Measurements from ENCODE around the gene SH3TC1. TPM values are rescaled to one million over a fixed set of nuclear protein-coding genes. Genes with fewer than 3 reads are reported as not detected.

Gene SH3TC1
- total and polyA plus RNA-seq, 10 of the 15 experiments (the other 5 are each of a cell fraction or from before 2014, with no cell fraction given), result 0.19 to 47.0 (median 18.4) TPM

GRCh38 chr4:8282742-8283141, 83.7 kb downstream of the SH3TC1 start (continued):
- TF ChIP-seq, protein P1, sequence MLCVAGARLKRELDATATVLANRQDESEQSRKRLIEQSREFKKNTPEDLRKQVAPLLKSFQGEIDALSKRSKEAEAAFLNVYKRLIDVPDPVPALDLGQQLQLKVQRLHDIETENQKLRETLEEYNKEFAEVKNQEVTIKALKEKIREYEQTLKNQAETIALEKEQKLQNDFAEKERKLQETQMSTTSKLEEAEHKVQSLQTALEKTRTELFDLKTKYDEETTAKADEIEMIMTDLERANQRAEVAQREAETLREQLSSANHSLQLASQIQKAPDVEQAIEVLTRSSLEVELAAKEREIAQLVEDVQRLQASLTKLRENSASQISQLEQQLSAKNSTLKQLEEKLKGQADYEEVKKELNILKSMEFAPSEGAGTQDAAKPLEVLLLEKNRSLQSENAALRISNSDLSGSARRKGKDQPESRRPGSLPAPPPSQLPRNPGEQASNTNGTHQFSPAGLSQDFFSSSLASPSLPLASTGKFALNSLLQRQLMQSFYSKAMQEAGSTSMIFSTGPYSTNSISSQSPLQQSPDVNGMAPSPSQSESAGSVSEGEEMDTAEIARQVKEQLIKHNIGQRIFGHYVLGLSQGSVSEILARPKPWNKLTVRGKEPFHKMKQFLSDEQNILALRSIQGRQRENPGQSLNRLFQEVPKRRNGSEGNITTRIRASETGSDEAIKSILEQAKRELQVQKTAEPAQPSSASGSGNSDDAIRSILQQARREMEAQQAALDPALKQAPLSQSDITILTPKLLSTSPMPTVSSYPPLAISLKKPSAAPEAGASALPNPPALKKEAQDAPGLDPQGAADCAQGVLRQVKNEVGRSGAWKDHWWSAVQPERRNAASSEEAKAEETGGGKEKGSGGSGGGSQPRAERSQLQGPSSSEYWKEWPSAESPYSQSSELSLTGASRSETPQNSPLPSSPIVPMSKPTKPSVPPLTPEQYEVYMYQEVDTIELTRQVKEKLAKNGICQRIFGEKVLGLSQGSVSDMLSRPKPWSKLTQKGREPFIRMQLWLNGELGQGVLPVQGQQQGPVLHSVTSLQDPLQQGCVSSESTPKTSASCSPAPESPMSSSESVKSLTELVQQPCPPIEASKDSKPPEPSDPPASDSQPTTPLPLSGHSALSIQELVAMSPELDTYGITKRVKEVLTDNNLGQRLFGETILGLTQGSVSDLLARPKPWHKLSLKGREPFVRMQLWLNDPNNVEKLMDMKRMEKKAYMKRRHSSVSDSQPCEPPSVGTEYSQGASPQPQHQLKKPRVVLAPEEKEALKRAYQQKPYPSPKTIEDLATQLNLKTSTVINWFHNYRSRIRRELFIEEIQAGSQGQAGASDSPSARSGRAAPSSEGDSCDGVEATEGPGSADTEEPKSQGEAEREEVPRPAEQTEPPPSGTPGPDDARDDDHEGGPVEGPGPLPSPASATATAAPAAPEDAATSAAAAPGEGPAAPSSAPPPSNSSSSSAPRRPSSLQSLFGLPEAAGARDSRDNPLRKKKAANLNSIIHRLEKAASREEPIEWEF (IDR thresholded peaks at IDR 0.05; ENCODE audit: insufficient replicate concordance, low read depth, low read length), result no peak
- no peak for TF ChIP-seq SP1 (IDR thresholded peaks at IDR 0.05; ENCODE audit: low read depth, low read length)
- TF ChIP-seq NBN (IDR thresholded peaks at IDR 0.05), result no peak
- TF ChIP-seq, protein P2, sequence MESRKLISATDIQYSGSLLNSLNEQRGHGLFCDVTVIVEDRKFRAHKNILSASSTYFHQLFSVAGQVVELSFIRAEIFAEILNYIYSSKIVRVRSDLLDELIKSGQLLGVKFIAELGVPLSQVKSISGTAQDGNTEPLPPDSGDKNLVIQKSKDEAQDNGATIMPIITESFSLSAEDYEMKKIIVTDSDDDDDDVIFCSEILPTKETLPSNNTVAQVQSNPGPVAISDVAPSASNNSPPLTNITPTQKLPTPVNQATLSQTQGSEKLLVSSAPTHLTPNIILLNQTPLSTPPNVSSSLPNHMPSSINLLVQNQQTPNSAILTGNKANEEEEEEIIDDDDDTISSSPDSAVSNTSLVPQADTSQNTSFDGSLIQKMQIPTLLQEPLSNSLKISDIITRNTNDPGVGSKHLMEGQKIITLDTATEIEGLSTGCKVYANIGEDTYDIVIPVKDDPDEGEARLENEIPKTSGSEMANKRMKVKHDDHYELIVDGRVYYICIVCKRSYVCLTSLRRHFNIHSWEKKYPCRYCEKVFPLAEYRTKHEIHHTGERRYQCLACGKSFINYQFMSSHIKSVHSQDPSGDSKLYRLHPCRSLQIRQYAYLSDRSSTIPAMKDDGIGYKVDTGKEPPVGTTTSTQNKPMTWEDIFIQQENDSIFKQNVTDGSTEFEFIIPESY (IDR thresholded peaks at IDR 0.05), result no peak
- TF ChIP-seq HDAC6 (IDR thresholded peaks at IDR 0.05; ENCODE audit: unreplicated experiment), result no peak
- no peak for TF ChIP-seq SMAD5 (IDR thresholded peaks at IDR 0.05; ENCODE audit: low read depth)
- TF ChIP-seq MEF2A (IDR thresholded peaks at IDR 0.05; ENCODE audit: insufficient read depth, low read depth, low read length), result no peak
- TF ChIP-seq SPI1 (IDR thresholded peaks at IDR 0.05; ENCODE audit: borderline replicate concordance, insufficient read depth, low read depth, low read length), result no peak
- no peak for TF ChIP-seq RAD21 (IDR thresholded peaks at IDR 0.05; ENCODE audit: insufficient read depth, low read depth, low read length)
- TF ChIP-seq BCL11A (IDR thresholded peaks at IDR 0.05; ENCODE audit: low read depth, low read length), result no peak

Data from GM12878 (cell line).